Activated T-helper 2 cell treated with anti-CD3 and anti-CD28 coated beads, Interferon-gamma antibody, Interleukin-2, Interleukin-4, amounts not matched to agents 10 μg/mL and 5 μg/mL and 100 μg/mL, durations not matched to agents 14 hours and 24 hours and 36 hours (primary cell): ENCODE data around the gene ZBTB24. TPM values are rescaled to one million over a fixed set of nuclear protein-coding genes. Genes with fewer than 3 reads are reported as not detected.
A peak's percentile ranks its signal among the peaks of the same experiment; 100 is the strongest.
"Not testable (repeated sequence)": the region's sequence is repeated elsewhere in the genome, so short reads cannot be mapped to it uniquely, and the experiment has no call there.

Experiments
- DNase-seq: peaks from one replicate; pipeline ENCODE4 v3.0.0; 2021; ENCODE audit warnings: low spot score
- H3K27ac Mint-ChIP-seq: one replicate; pipeline ENCODE4 v1.8.0; 2021; ENCODE audit warnings: mixed read lengths
- H3K27me3 Mint-ChIP-seq: one replicate; pipeline ENCODE4 v1.8.0; 2021; ENCODE audit warnings: low read depth, mixed read lengths
- H3K36me3 Mint-ChIP-seq: one replicate; pipeline ENCODE4 v1.8.0; 2021; ENCODE audit warnings: low read depth, mixed read lengths
- H3K4me1 Mint-ChIP-seq: one replicate; pipeline ENCODE4 v1.8.0; 2021; ENCODE audit warnings: low read depth, mixed read lengths
- H3K4me3 Mint-ChIP-seq: one replicate; pipeline ENCODE4 v1.8.0; 2021; ENCODE audit warnings: low read depth, mild to moderate bottlenecking, moderate library complexity, mixed read lengths
- H3K9me3 Mint-ChIP-seq: one replicate; pipeline ENCODE4 v1.8.0; 2021; ENCODE audit warnings: mixed read lengths
- intact Hi-C: fragments of 100-400 bp; cut with micrococcal nuclease; formaldehyde crosslinking; loops from one replicate; pipeline ENCODE4 v1.15.1; 2023
- total RNA-seq: library from RNA; stranded (reverse); gene quantifications from 2 replicates; pipeline ENCODE4 v1.2.3, GENCODE V29; 2022

Gene ZBTB24
- total RNA-seq, 1 donor from 2014 or later: 18.8 TPM

DNA sequence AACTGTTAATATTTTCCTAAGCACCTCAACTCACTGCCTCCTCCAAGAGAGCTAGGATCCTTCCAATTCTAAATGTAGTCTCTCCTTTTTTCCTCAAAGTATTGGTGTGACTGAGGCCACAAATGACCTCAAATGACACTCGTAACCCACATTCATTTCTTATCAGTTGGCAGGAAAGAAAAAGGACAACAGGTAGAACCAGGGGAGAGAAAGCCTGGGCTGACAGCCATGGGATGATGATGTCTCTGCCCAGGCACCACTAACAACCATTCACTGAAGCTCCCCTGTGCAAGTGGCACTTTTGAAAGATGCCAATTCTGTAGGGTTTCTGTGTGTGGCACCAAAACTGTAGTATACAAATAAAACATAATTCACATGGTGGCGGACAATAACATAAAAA, 7.4 kb downstream of the ZBTB24 start:
- Mint-ChIP-seq H3K36me3 (peaks cover 90% of the 10 kb centered on the region), H3K27me3 (no peaks in the 10 kb centered on the region), H3K27ac (peak overlapping the region; percentile 58), H3K9me3 (no peaks in the 10 kb centered on the region), H3K4me1 (peaks cover 72% of the 10 kb centered on the region), H3K4me3 (no peak overlapping the region)
- no peak for DNase-seq
- intact Hi-C loops: loop anchor here (1.0 to 2.0 kb wide), 2 partner anchors 15 to 16 kb away; no protein-coding TSS in a partner anchor

GRCh38 chr6:109474995-109475394, 8.0 kb downstream of the ZBTB24 start:
- peaks cover 70% of the 10 kb centered on the region for H3K4me1 Mint-ChIP-seq
- H3K27ac Mint-ChIP-seq: peak overlapping the region; percentile 49
- DNase-seq: no peak
- peaks cover 90% of the 10 kb centered on the region for H3K36me3 Mint-ChIP-seq
- no peaks in the 10 kb centered on the region for H3K27me3 Mint-ChIP-seq
- no peaks in the 10 kb centered on the region for H3K9me3 Mint-ChIP-seq
- no peak overlapping the region for H3K4me3 Mint-ChIP-seq
- intact Hi-C loops: loop anchor here (1.0 to 2.0 kb wide), 2 partner anchors 16 kb away; no protein-coding TSS in a partner anchor

GRCh38 chr6:109473120-109473519, 9.9 kb downstream of the ZBTB24 start:
- peak overlapping the region; percentile 2 for H3K4me3 Mint-ChIP-seq
- DNase-seq: no peak
- intact Hi-C loops: no loop called here

GRCh38 chr6:109472132-109472995, 10.7 kb downstream of the ZBTB24 start:
- Mint-ChIP-seq H3K4me3 (no peak overlapping the region), H3K36me3 (peaks cover 92% of the 10 kb centered on the region), H3K9me3 (no peaks in the 10 kb centered on the region), H3K4me1 (peaks cover 65% of the 10 kb centered on the region), H3K27ac (peak overlapping the region; percentile 67), H3K27me3 (no peaks in the 10 kb centered on the region)
- peak; percentile 7 for DNase-seq
- intact Hi-C loops: no loop called here

More at GRCh38 chr6:109473120-109473519, 9.9 kb downstream of the ZBTB24 start:
- H3K9me3 Mint-ChIP-seq: no peaks in the 10 kb centered on the region
- H3K4me1 Mint-ChIP-seq: peaks cover 69% of the 10 kb centered on the region
- H3K27ac Mint-ChIP-seq: peak overlapping the region; percentile 24
- peaks cover 92% of the 10 kb centered on the region for H3K36me3 Mint-ChIP-seq
- H3K27me3 Mint-ChIP-seq: no peaks in the 10 kb centered on the region

DNA sequence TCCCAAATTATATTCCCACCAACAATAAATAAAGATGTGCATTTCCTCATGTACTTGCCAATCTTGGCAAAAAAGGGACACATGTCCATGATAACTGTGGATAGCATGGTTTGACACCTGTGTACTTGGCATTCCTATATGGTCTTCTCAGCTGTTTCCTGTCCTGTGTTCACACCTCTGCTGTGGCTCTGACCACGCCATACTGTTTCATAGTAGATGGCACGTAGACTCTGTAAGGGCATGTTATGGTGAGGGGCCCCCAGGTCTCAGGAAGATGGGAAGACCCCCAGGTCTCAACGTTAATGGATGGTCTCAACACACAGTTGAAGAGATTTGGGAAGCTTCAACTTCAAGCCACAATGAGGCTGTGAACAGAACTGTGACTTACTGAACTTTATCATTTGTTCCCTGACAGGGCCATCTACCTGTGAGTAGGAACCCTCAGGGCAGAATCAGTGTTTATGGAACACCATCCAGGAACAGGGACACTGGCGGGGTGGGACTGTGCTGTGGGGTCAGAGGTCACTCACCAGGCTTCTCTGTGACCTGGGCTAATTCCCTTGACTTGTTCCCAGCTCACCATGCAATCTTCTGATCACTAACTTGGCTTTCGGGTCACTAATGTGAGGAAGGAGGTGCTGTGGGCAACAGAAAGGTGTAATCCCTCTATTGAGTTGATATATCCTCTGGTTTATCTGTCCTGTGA, 11.8 kb downstream of the ZBTB24 start:
- DNase-seq: no peak
- no peak overlapping the region for H3K4me3 Mint-ChIP-seq
- H3K27me3 Mint-ChIP-seq: no peaks in the 10 kb centered on the region
- intact Hi-C loops: no loop called here
- H3K4me1 Mint-ChIP-seq: peaks cover 62% of the 10 kb centered on the region
- H3K36me3 Mint-ChIP-seq: peaks cover 94% of the 10 kb centered on the region
- peak overlapping the region; percentile 67 for H3K27ac Mint-ChIP-seq
- H3K9me3 Mint-ChIP-seq: no peaks in the 10 kb centered on the region

- intact Hi-C loops: no loop called here
- H3K9me3 Mint-ChIP-seq: no peaks in the 10 kb centered on the region
- H3K4me3 Mint-ChIP-seq: no peak overlapping the region
- peaks cover 61% of the 10 kb centered on the region for H3K4me1 Mint-ChIP-seq
- peak overlapping the region; percentile 19 for H3K27ac Mint-ChIP-seq
- H3K36me3 Mint-ChIP-seq: peaks cover 93% of the 10 kb centered on the region
- no peak for DNase-seq
- H3K27me3 Mint-ChIP-seq: no peaks in the 10 kb centered on the region
Measured at GRCh38 chr6:109469591-109470189, 13.3 kb downstream of the ZBTB24 start.

- no peaks in the 10 kb centered on the region for H3K9me3 Mint-ChIP-seq
- H3K36me3 Mint-ChIP-seq: peaks cover 95% of the 10 kb centered on the region
- DNase-seq: no peak
- no peak overlapping the region for H3K27ac Mint-ChIP-seq
- H3K4me3 Mint-ChIP-seq: no peak overlapping the region
- intact Hi-C loops: no loop called here
- peaks cover 55% of the 10 kb centered on the region for H3K4me1 Mint-ChIP-seq
- no peaks in the 10 kb centered on the region for H3K27me3 Mint-ChIP-seq
Measured at GRCh38 chr6:109467696-109468095, 15.3 kb downstream of the ZBTB24 start.

- no peak overlapping the region for H3K4me3 Mint-ChIP-seq
- H3K27me3 Mint-ChIP-seq: no peaks in the 10 kb centered on the region
- H3K36me3 Mint-ChIP-seq: peaks cover 93% of the 10 kb centered on the region
- H3K4me1 Mint-ChIP-seq: peaks cover 50% of the 10 kb centered on the region
- no peaks in the 10 kb centered on the region for H3K9me3 Mint-ChIP-seq
- H3K27ac Mint-ChIP-seq: no peak overlapping the region
- no peak for DNase-seq
- intact Hi-C loops: no loop called here
Measured at GRCh38 chr6:109466212-109466923, 16.7 kb downstream of the ZBTB24 start.

DNA sequence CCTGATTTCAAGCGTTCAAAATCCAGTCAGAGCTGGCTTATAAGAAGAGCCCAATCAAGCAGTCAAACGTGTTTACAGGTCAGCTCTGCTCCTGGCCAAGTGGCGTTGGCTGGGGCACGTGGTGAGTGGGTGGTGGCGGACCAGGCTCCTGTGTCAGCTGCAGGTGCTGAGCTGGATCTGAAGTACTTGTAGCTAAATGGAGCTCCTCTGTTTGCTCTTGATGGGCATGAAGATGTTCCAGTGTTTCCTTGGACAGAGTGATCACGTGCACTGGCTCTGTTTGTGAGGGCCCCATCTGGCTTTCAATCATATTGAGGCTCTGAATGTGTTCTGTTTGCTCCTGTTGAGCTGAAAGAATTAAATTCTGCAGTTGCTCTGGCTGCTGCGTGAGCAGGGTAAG, 17.2 kb downstream of the ZBTB24 start:
- DNase-seq: no peak
- Mint-ChIP-seq H3K27ac (no peak overlapping the region), H3K9me3 (peaks cover 3% of the 10 kb centered on the region), H3K27me3 (no peaks in the 10 kb centered on the region), H3K4me1 (peaks cover 49% of the 10 kb centered on the region), H3K4me3 (no peak overlapping the region), H3K36me3 (peaks cover 93% of the 10 kb centered on the region)
- intact Hi-C loops: no loop called here

DNA sequence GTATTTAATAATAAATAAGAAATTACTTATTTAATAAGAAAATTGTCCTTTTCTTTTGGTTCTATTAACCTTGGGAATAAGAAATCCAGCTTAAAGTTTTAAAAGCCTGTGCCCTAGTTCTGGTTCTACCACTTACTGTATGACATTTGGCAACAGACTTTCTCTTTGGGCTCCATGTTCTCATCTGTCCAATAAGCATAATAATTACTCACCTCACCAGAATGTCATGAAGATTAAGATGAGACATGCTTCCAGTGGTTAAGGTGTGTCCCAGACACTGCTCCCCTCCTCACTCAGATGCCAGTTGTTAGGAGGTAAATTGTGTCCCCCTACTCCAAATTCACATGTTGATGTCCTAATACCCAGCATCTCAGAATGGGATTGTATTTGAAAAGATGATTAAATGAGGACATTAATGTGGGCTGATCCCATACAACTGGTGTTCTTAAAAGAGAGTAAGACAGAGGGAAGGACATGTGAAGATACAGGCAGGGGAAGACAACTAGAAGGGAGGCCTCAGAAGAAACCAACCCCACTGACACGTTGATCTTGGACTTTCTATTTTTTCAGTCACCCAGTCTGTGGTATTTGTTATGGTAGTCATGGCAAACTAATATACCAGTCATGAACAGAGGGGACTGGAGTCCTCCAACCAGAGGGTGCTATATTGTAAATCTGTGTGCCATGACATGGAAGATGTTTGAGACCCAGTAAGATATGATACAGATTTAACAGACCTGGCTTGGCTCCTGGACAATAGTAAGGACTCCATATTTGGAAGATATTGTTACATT, 21.1 kb downstream of the ZBTB24 start:
- H3K9me3 Mint-ChIP-seq: peaks cover 3% of the 10 kb centered on the region
- peaks cover 80% of the 10 kb centered on the region for H3K36me3 Mint-ChIP-seq
- peak overlapping the region; percentile 72 for H3K27ac Mint-ChIP-seq
- DNase-seq: no peak
- H3K27me3 Mint-ChIP-seq: no peaks in the 10 kb centered on the region
- H3K4me1 Mint-ChIP-seq: peaks cover 61% of the 10 kb centered on the region
- intact Hi-C loops: no loop called here
- H3K4me3 Mint-ChIP-seq: no peak overlapping the region

GRCh38 chr6:109461205-109461604, 21.8 kb downstream of the ZBTB24 start:
- H3K4me3 Mint-ChIP-seq, H3K9me3 Mint-ChIP-seq, DNase-seq, H3K27ac Mint-ChIP-seq, H3K27me3 Mint-ChIP-seq, intact Hi-C loops: not testable (repeated sequence)
- peaks cover 65% of the 10 kb centered on the region for H3K4me1 Mint-ChIP-seq
- peaks cover 73% of the 10 kb centered on the region for H3K36me3 Mint-ChIP-seq
